ENCODE measurements around the gene ZNF526. TPM values are rescaled to one million over a fixed set of nuclear protein-coding genes. Genes with fewer than 3 reads are reported as not detected.
A peak's percentile ranks its signal among the peaks of the same experiment; 100 is the strongest.

The ZNF526 gene
- total and polyA plus RNA-seq, 9 of the 15 experiments (the other 6 are each of a cell fraction or from before 2014, with no cell fraction given), result 1.3 to 17.9 (median 6.2) TPM

GRCh38 chr19:42242512-42243409 lies 22.6 kb downstream of the ZNF526 start, which contains the start of gene GSK3A (continued):
- peak in 1 of 2 experiments; percentile 4; a peak in 1 of 4 replicates for TF ChIP-seq RAD21 (CRISPR knock-in tag; conservative IDR thresholded peaks at IDR 0.05 in 1 of 2, IDR thresholded peaks at IDR 0.05 in 1 of 2)
- no peak for TF ChIP-seq ZNF274 (IDR thresholded peaks at IDR 0.05; ENCODE audit: borderline replicate concordance, low read depth, low read length)
- 0 out of 2 replicates have a peak, but pooled peaks have one; percentile 35 for TF ChIP-seq LARP7 (IDR thresholded peaks at IDR 0.05)
- peak in 1 of 2 experiments; percentile 7; a peak in 1 of 3 replicates for TF ChIP-seq CBX3 (IDR thresholded peaks at IDR 0.05; ENCODE audit: borderline replicate concordance in 1 of 2, low read length in 2 of 2)
- peak; percentile 93 for TF ChIP-seq NR2C1 (IDR thresholded peaks at IDR 0.05)
- peak; percentile 94 for TF ChIP-seq NR2C1 (tag; IDR thresholded peaks at IDR 0.05)
- TF ChIP-seq, protein P1, sequence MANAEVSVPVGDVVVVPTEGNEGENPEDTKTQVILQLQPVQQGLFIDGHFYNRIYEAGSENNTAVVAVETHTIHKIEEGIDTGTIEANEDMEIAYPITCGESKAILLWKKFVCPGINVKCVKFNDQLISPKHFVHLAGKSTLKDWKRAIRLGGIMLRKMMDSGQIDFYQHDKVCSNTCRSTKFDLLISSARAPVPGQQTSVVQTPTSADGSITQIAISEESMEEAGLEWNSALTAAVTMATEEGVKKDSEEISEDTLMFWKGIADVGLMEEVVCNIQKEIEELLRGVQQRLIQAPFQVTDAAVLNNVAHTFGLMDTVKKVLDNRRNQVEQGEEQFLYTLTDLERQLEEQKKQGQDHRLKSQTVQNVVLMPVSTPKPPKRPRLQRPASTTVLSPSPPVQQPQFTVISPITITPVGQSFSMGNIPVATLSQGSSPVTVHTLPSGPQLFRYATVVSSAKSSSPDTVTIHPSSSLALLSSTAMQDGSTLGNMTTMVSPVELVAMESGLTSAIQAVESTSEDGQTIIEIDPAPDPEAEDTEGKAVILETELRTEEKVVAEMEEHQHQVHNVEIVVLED (CRISPR knock-in tag; IDR thresholded peaks at IDR 0.05), result peak; percentile 85
- TF ChIP-seq PHF20 (IDR thresholded peaks at IDR 0.05; ENCODE audit: partially characterized antibody), result no peak
- peak; percentile 92 for TF ChIP-seq ZBTB1 (CRISPR knock-in tag; IDR thresholded peaks at IDR 0.05; ENCODE audit: borderline replicate concordance, low read depth)
- 0 out of 2 replicates have a peak, but pooled peaks have one; percentile 20 for TF ChIP-seq DIDO1 (tag; IDR thresholded peaks at IDR 0.05; ENCODE audit: low read depth)
- TF ChIP-seq ZNF134 (CRISPR knock-in tag; conservative IDR thresholded peaks at IDR 0.05), result peak; percentile 20; the same call in 1 of the 2 replicates
- peak; percentile 93 for TF ChIP-seq HNRNPLL (IDR thresholded peaks at IDR 0.05; ENCODE audit: low read depth, low read length, poor library complexity, severe bottlenecking)
- peak; percentile 36; the same call in 1 of the 2 replicates for TF ChIP-seq ZBED1 (IDR thresholded peaks at IDR 0.05)
- no peak for TF ChIP-seq MTA2 (IDR thresholded peaks at IDR 0.05; ENCODE audit: low read depth)
- peak; percentile 67; the same call in 1 of the 2 replicates for TF ChIP-seq OTX1 (CRISPR knock-in tag; IDR thresholded peaks at IDR 0.05)
- TF ChIP-seq HIVEP1 (CRISPR knock-in tag; IDR thresholded peaks at IDR 0.05), result no peak
- peak; percentile 20; the same call in 1 of the 2 replicates for TF ChIP-seq XRCC5 (IDR thresholded peaks at IDR 0.05; ENCODE audit: low read depth, low read length)
- TF ChIP-seq NR2F6 (CRISPR knock-in tag; IDR thresholded peaks at IDR 0.05), result no peak
- TF ChIP-seq, protein P2, sequence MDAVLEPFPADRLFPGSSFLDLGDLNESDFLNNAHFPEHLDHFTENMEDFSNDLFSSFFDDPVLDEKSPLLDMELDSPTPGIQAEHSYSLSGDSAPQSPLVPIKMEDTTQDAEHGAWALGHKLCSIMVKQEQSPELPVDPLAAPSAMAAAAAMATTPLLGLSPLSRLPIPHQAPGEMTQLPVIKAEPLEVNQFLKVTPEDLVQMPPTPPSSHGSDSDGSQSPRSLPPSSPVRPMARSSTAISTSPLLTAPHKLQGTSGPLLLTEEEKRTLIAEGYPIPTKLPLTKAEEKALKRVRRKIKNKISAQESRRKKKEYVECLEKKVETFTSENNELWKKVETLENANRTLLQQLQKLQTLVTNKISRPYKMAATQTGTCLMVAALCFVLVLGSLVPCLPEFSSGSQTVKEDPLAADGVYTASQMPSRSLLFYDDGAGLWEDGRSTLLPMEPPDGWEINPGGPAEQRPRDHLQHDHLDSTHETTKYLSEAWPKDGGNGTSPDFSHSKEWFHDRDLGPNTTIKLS (IDR thresholded peaks at IDR 0.05; ENCODE audit: borderline replicate concordance, low read depth), result peak; percentile 97
- TF ChIP-seq SUPT5H (IDR thresholded peaks at IDR 0.05), result peak; percentile 95
- TF ChIP-seq PML (IDR thresholded peaks at IDR 0.05; ENCODE audit: low read length), result peak; percentile 89
- TF ChIP-seq MAX (CRISPR knock-in tag; IDR thresholded peaks at IDR 0.05), result peak; percentile 60
- 0 out of 2 replicates have a peak, but pooled peaks have one; percentile 35 for TF ChIP-seq BMI1 (IDR thresholded peaks at IDR 0.05; ENCODE audit: low read length)

Data from K562 (cell line).